ENCODE measurements around the gene TKT. TPM values are rescaled to one million over a fixed set of nuclear protein-coding genes. Genes with fewer than 3 reads are reported as not detected.

TKT gene
- polyA plus RNA-seq, 1 experiment: 220 TPM

DNA sequence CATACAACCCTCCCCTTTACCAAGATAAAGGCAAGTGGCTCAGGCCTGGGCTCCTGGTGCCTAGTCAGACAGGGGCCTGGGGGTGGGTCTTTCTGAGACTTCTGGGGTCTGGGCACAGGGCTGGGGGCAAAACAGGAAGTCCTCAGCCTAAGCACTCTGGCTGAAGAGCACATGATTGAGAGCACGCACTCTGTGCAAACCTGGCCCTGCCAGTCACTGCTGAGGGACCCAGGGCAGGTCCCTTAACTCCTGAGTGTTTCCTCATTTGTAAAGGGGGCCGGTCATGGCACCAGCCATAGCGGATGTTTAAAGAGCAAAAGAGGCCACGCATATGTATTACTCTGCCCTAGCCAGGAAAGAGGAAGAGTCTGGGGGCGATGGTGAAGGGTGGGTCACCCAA, 16.0 kb downstream of the TKT start:
- no peak for DNase-seq (ENCODE audit: low read depth, low spot score)
- Histone ChIP-seq H3K27me3 (ENCODE audit: control insufficient read depth, insufficient read depth, low read length) (no peaks in the 10 kb centered on the region), H3K27ac (ENCODE audit: low read depth, low read length) (peak overlapping the region; percentile 93), H3K4me3 (ENCODE audit: low read depth, low read length) (no peak overlapping the region), H3K9me3 (ENCODE audit: control insufficient read depth, insufficient read depth, low read length) (no peaks in the 10 kb centered on the region)
- ChIA-PET POLR2A (no interaction called here), CTCF (no interaction called here)
- TF ChIP-seq, protein P1, sequence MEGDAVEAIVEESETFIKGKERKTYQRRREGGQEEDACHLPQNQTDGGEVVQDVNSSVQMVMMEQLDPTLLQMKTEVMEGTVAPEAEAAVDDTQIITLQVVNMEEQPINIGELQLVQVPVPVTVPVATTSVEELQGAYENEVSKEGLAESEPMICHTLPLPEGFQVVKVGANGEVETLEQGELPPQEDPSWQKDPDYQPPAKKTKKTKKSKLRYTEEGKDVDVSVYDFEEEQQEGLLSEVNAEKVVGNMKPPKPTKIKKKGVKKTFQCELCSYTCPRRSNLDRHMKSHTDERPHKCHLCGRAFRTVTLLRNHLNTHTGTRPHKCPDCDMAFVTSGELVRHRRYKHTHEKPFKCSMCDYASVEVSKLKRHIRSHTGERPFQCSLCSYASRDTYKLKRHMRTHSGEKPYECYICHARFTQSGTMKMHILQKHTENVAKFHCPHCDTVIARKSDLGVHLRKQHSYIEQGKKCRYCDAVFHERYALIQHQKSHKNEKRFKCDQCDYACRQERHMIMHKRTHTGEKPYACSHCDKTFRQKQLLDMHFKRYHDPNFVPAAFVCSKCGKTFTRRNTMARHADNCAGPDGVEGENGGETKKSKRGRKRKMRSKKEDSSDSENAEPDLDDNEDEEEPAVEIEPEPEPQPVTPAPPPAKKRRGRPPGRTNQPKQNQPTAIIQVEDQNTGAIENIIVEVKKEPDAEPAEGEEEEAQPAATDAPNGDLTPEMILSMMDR (IDR thresholded peaks at IDR 0.05; ENCODE audit: low read depth, low read length): no peak

DNA sequence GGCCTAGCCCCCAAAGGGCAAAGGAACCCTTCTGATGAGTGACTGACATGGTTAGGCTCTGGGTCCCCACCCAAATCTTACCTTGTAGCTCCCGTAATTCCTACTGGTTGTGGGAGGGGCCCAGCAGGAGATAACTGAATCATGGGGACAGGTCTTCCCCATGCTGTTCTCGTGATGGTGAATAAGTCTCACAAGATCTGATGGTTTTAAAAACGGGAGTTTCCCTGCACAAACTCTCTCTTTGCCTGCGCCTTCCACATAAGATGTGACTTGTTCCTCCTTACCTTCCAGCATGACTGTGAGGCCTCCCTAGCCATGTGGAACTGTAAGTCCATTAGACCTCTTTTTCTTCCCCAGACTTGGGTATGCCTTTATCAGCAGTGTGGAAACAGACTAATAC, 16.9 kb downstream of the TKT start:
- Histone ChIP-seq H3K4me3 (ENCODE audit: low read depth, low read length) (no peak overlapping the region), H3K27me3 (ENCODE audit: control insufficient read depth, insufficient read depth, low read length) (no peaks in the 10 kb centered on the region), H3K9me3 (ENCODE audit: control insufficient read depth, insufficient read depth, low read length) (no peaks in the 10 kb centered on the region), H3K27ac (ENCODE audit: low read depth, low read length) (peak overlapping the region; percentile 93)
- POLR2A ChIA-PET: no interaction called here
- TF ChIP-seq, protein P1 (IDR thresholded peaks at IDR 0.05; ENCODE audit: low read depth, low read length): no peak
- DNase-seq (ENCODE audit: low read depth, low spot score): no peak
- CTCF ChIA-PET: no interaction called here

DNA sequence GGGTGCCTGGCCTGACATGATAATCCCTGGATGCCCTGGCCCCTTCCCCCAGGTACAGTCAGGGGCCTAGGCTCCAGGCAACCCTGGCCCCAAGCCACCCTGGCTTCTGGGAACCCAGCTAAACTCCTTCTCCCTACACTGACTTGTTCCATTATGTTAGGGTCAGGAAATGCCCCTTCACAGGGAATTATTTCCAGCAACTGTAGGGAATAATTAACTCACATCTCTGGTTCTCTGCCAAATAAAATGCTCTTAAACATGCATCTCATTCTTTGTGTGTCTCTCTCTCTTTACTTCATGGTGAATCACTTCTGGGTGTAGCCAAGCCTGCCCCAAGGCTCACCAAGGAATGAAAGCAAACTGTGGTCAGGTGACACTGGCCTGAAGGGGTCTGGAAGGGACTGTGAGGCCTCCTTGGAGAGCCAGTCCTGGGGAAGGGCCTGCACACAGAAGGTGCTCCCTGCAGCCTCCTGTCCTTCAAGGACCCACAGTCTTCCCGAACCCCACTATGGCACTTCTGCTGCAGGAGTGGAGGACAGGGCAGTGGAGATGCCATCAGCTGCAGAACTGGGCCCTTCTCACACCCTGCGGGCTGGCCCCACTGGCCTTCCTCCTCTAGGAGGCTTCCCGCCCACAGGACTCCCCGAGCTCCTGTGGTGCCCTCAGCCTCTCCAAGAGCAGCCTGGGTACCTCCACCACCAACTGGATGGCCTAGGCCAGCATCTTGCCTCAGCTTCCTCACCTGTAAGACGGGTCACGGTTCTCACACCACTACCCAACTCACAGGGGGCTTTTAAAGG, 17.6 kb downstream of the TKT start:
- POLR2A ChIA-PET: interaction anchor here (1.3 kb wide), 1 partner anchor 32 kb away, joined by 3 read pairs; no protein-coding TSS in a partner anchor
- H3K4me3 ChIP-seq (ENCODE audit: low read depth, low read length): no peak overlapping the region
- H3K27ac ChIP-seq (ENCODE audit: low read depth, low read length): peak overlapping the region; percentile 93
- TF ChIP-seq, protein P1 (IDR thresholded peaks at IDR 0.05; ENCODE audit: low read depth, low read length): no peak
- DNase-seq (ENCODE audit: low read depth, low spot score): peak; percentile 78
- no peaks in the 10 kb centered on the region for H3K9me3 ChIP-seq (ENCODE audit: control insufficient read depth, insufficient read depth, low read length)
- no peaks in the 10 kb centered on the region for H3K27me3 ChIP-seq (ENCODE audit: control insufficient read depth, insufficient read depth, low read length)
- CTCF ChIA-PET: no interaction called here

DNA sequence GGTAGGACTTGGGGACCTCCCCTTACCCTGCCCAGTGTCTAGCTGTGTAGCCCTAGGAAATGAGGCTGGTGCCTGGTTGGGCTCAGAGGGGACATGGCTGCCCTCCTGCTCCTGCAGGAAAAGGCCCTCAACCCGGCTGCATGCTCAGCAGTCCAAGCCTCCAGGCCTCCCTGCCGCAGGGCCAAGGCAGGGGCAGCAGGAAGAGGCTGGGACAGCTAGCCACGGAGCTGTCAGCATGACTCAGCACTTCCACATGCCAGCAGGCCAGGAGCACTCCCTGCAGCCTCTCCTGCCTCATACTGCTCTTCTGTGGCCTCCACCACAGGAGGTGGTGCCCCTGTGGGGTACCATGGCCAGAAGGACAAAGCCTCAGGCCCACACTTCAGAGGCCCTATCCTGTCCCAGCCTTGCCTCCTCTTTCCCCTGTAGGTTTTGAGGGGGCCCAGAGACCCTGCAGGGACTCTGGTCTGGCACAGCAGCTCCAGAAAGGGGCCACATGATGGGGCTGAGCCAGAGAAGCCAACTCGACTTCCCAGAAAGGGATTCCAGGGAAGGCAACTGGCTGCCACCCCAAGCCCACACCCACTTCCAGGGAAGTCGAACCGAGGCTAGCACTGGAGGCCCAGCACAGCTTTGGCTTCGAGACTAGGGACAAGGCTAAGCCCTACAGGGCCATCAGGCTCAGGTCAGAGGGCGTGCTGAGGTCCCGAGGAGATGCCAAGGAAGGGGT, 19.5 kb downstream of the TKT start:
- Histone ChIP-seq H3K9me3 (ENCODE audit: control insufficient read depth, insufficient read depth, low read length) (no peaks in the 10 kb centered on the region), H3K4me3 (ENCODE audit: low read depth, low read length) (no peak overlapping the region), H3K27me3 (ENCODE audit: control insufficient read depth, insufficient read depth, low read length) (no peaks in the 10 kb centered on the region), H3K27ac (ENCODE audit: low read depth, low read length) (peak overlapping the region; percentile 94)
- DNase-seq (ENCODE audit: low read depth, low spot score): peak; percentile 72
- ChIA-PET CTCF (interaction anchor here (1.2 to 4.5 kb wide), 3 partner anchors 16 to 474 kb away, joined by 3 to 28 read pairs (median 4); no protein-coding TSS in a partner anchor), POLR2A (no interaction called here)
- TF ChIP-seq, protein P1 (IDR thresholded peaks at IDR 0.05; ENCODE audit: low read depth, low read length): no peak

DNA sequence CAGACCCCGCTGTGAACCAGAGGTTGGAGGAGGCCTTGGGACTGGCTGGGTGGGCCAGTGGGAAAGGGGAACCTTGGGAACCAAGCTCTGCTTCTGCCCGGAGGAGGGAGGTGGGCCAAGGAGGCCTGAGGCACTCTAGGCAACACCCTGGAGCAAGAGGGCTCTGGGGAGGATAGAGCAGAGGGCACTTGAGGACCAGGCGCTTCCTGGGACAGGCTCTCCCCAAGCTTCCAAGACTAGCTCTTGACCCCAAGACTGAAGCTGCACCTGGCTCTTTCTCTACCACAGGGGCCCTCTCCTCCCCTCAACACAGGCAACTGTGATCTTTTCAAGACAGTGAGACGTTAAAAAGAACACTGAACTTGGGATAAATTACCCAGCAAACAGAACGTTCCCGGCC, 20.3 kb downstream of the TKT start:
- no peak overlapping the region for H3K4me3 ChIP-seq (ENCODE audit: low read depth, low read length)
- no peaks in the 10 kb centered on the region for H3K27me3 ChIP-seq (ENCODE audit: control insufficient read depth, insufficient read depth, low read length)
- TF ChIP-seq, protein P1 (IDR thresholded peaks at IDR 0.05; ENCODE audit: low read depth, low read length): no peak
- CTCF ChIA-PET: interaction anchor here (1.0 to 4.5 kb wide), 3 partner anchors 16 to 475 kb away, joined by 4 to 28 read pairs (median 4); no protein-coding TSS in a partner anchor
- peak overlapping the region; percentile 94 for H3K27ac ChIP-seq (ENCODE audit: low read depth, low read length)
- DNase-seq (ENCODE audit: low read depth, low spot score): no peak
- POLR2A ChIA-PET: no interaction called here
- H3K9me3 ChIP-seq (ENCODE audit: control insufficient read depth, insufficient read depth, low read length): no peaks in the 10 kb centered on the region

Measured in AG04450 (cell line).